Transverse colon (tissue), 4 donors: ENCODE measurements around the gene ERICH2.

ENCODE experiments used
- CTCF ChIP-seq, 5 experiments: fragments of 200-600 bp in 3 of 5; fragments of 450-650 bp in 2 of 5; sonication (generic) in 3 of 5; IDR thresholded peaks; 1 replicate in 2 of 5; 2 replicates in 3 of 5; pipeline ENCODE4 v1.5.1; 2016 to 2017; ENCODE audit warnings: antibody characterized with exemption in 5 of 5, inconsistent platforms in 3 of 5, mild to moderate bottlenecking in 2 of 5, moderate library complexity in 1 of 5
- EP300 ChIP-seq: sonication (generic); formaldehyde crosslinking; IDR thresholded peaks from one replicate; pipeline ENCODE4 v1.6.1; 2017; ENCODE audit warnings: antibody characterized with exemption, low read depth
- POLR2AphosphoS5 ChIP-seq, 3 donors: sonication (generic); formaldehyde crosslinking; IDR thresholded peaks; one replicate each; pipeline ENCODE4 v1.6.1; 2016; ENCODE audit warnings: antibody characterized with exemption in 3 of 3

DNA sequence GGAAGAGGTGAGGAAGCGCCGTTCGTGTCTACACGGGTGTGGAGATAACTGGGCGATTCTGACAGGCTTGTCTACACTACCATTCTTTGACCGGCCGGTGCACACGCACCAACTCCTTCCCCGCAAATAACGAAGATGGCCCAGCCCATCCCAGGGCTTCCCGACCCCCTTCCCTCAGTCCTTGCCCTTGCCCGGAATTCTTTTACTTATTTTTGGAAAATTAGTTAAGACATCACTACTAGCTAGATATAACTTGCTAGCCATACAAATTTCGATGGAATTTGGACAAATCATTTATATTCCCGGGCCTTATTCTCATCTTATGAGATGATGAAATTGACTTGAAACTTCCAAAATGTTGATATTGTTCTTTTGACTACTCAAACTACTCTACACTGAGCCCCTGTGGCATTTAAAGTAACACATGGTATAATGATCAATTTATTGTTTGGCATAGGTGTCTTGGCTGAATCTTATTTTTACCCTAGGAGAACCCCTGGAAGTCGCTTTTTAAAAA lies 1.3 kb downstream of the ERICH2 start:
- no peak for TF ChIP-seq CTCF (IDR thresholded peaks at IDR 0.05)
- TF ChIP-seq POLR2AphosphoS5 (IDR thresholded peaks at IDR 0.05), result no peak
- no peak for TF ChIP-seq EP300
